ENCODE data around the gene UST.
A peak's percentile ranks its signal among the peaks of the same experiment; 100 is the strongest.

The UST gene

GRCh38 chr6:148964467-148964866 is 217.6 kb downstream of the UST start:
- no peak overlapping the region for H3K4me3 ChIP-seq
- H3K9ac ChIP-seq, result no peak overlapping the region
- H3K4me1 ChIP-seq, result peaks cover 0 to 15% (median 8%) of the 10 kb centered on the region in 10 experiments; a peak in 10 of 20 replicates
- H3K27ac ChIP-seq, result no peak overlapping the region
- peaks cover 0 to 75% (median 11%) of the 10 kb centered on the region in 11 experiments; a peak in 14 of 22 replicates for H3K36me3 ChIP-seq
- no peak for TF ChIP-seq Cebpa-rat (IDR thresholded peaks at IDR 0.05)
- peaks cover 0 to 8% (median 0%) of the 10 kb centered on the region in 11 experiments; a peak in 4 of 22 replicates for H4K20me1 ChIP-seq
- H3K27me3 ChIP-seq, result no peaks in the 10 kb centered on the region
- no peak overlapping the region for H3K4me2 ChIP-seq
- H3K9me3 ChIP-seq (replicated peaks in 1 of 11), result peaks cover 0 to 13% (median 8%) of the 10 kb centered on the region in 11 experiments; a peak in 6 of 22 replicates

GRCh38 chr6:148965287-148965686 is 218.5 kb downstream of the UST start:
- H3K4me1 ChIP-seq, result peaks cover 0 to 22% (median 15%) of the 10 kb centered on the region in 10 experiments; a peak in 16 of 20 replicates
- H3K9ac ChIP-seq, result no peak overlapping the region
- no peak overlapping the region for H3K4me2 ChIP-seq
- peaks cover 0 to 13% (median 8%) of the 10 kb centered on the region in 11 experiments; a peak in 6 of 22 replicates for H3K9me3 ChIP-seq (replicated peaks in 1 of 11)
- H3K27ac ChIP-seq, result no peak overlapping the region
- H4K20me1 ChIP-seq, result peaks cover 0 to 11% (median 0%) of the 10 kb centered on the region in 11 experiments; a peak in 4 of 22 replicates
- no peak for TF ChIP-seq Cebpa-rat (IDR thresholded peaks at IDR 0.05)
- H3K36me3 ChIP-seq, result peaks cover 0 to 75% (median 11%) of the 10 kb centered on the region in 11 experiments; a peak in 14 of 22 replicates
- no peaks in the 10 kb centered on the region for H3K27me3 ChIP-seq
- H3K4me3 ChIP-seq, result no peak overlapping the region

GRCh38 chr6:148967011-148967520 is 220.2 kb downstream of the UST start:
- Histone ChIP-seq H3K27ac (no peak overlapping the region), H3K4me1 (peaks cover 1 to 38% (median 30%) of the 10 kb centered on the region in 10 experiments; a peak in 19 of 20 replicates), H3K36me3 (peaks cover 0 to 78% (median 11%) of the 10 kb centered on the region in 11 experiments; a peak in 14 of 22 replicates), H3K27me3 (peaks cover 0 to 4% (median 0%) of the 10 kb centered on the region in 11 experiments; a peak in 1 of 22 replicates), H3K4me3 (no peak overlapping the region), H3K9me3 (replicated peaks in 1 of 11) (peaks cover 0 to 13% (median 8%) of the 10 kb centered on the region in 11 experiments; a peak in 6 of 22 replicates), H3K9ac (no peak overlapping the region), H3K4me2 (no peak overlapping the region), H4K20me1 (peaks cover 0 to 28% (median 8%) of the 10 kb centered on the region in 11 experiments; a peak in 12 of 22 replicates)
- no peak for TF ChIP-seq Cebpa-rat (IDR thresholded peaks at IDR 0.05)

- H3K9me3 ChIP-seq (replicated peaks in 1 of 11), result peaks cover 0 to 13% (median 8%) of the 10 kb centered on the region in 11 experiments; a peak in 6 of 22 replicates
- H3K27me3 ChIP-seq, result peaks cover 0 to 4% (median 0%) of the 10 kb centered on the region in 11 experiments; a peak in 2 of 22 replicates
- H3K4me1 ChIP-seq, result peaks cover 6 to 38% (median 31%) of the 10 kb centered on the region in 10 experiments
- TF ChIP-seq Cebpa-rat (IDR thresholded peaks at IDR 0.05), result no peak
- no peak overlapping the region for H3K9ac ChIP-seq
- peaks cover 0 to 33% (median 12%) of the 10 kb centered on the region in 11 experiments; a peak in 12 of 22 replicates for H4K20me1 ChIP-seq
- H3K4me3 ChIP-seq, result no peak overlapping the region
- H3K4me2 ChIP-seq, result no peak overlapping the region
- peaks cover 0 to 78% (median 11%) of the 10 kb centered on the region in 11 experiments; a peak in 14 of 22 replicates for H3K36me3 ChIP-seq
- no peak overlapping the region for H3K27ac ChIP-seq
These were observed 220.7 kb downstream of the UST start for GRCh38 chr6:148967541-148967956.

GRCh38 chr6:148968771-148969602 is 222.2 kb downstream of the UST start:
- peaks cover 0 to 39% (median 12%) of the 10 kb centered on the region in 11 experiments; a peak in 12 of 22 replicates for H4K20me1 ChIP-seq
- peaks cover 0 to 4% (median 0%) of the 10 kb centered on the region in 11 experiments; a peak in 2 of 22 replicates for H3K27me3 ChIP-seq
- H3K27ac ChIP-seq, result no peak overlapping the region
- H3K4me3 ChIP-seq, result no peak overlapping the region
- 0 out of 22 replicates have a peak overlapping the region, but pooled peaks of 1 of the 11 experiments have one; percentile 63 for H3K4me2 ChIP-seq
- peaks cover 0 to 66% (median 9%) of the 10 kb centered on the region in 11 experiments; a peak in 14 of 22 replicates for H3K36me3 ChIP-seq
- peaks cover 0 to 12% (median 8%) of the 10 kb centered on the region in 11 experiments; a peak in 6 of 22 replicates for H3K9me3 ChIP-seq (replicated peaks in 1 of 11)
- H3K4me1 ChIP-seq, result peaks cover 18 to 46% (median 43%) of the 10 kb centered on the region in 10 experiments
- H3K9ac ChIP-seq, result no peak overlapping the region
- no peak for TF ChIP-seq Cebpa-rat (IDR thresholded peaks at IDR 0.05)

- H3K4me1 ChIP-seq, result peaks cover 25 to 52% (median 49%) of the 10 kb centered on the region in 10 experiments
- peaks cover 0 to 46% (median 12%) of the 10 kb centered on the region in 11 experiments; a peak in 12 of 22 replicates for H4K20me1 ChIP-seq
- TF ChIP-seq Cebpa-rat (IDR thresholded peaks at IDR 0.05), result no peak
- no peak overlapping the region for H3K9ac ChIP-seq
- peaks cover 0 to 62% (median 4%) of the 10 kb centered on the region in 11 experiments; a peak in 14 of 22 replicates for H3K36me3 ChIP-seq
- no peak overlapping the region for H3K27ac ChIP-seq
- peaks cover 0 to 8% (median 3%) of the 10 kb centered on the region in 11 experiments; a peak in 6 of 22 replicates for H3K9me3 ChIP-seq (replicated peaks in 1 of 11)
- peaks cover 0 to 4% (median 0%) of the 10 kb centered on the region in 11 experiments; a peak in 2 of 22 replicates for H3K27me3 ChIP-seq
- no peak overlapping the region for H3K4me3 ChIP-seq
- H3K4me2 ChIP-seq, result peak overlapping the region in 9 of 11 experiments; percentile 27 to 92 (median 71); a peak in 15 of 22 replicates
These were observed 222.8 kb downstream of the UST start for GRCh38 chr6:148969603-148970061.

- peaks cover 26 to 54% (median 50%) of the 10 kb centered on the region in 10 experiments for H3K4me1 ChIP-seq
- peak overlapping the region in 10 of 11 experiments; percentile 12 to 92 (median 73); a peak in 18 of 22 replicates for H3K4me2 ChIP-seq
- peaks cover 0 to 57% (median 0%) of the 10 kb centered on the region in 11 experiments; a peak in 5 of 22 replicates for H3K36me3 ChIP-seq
- no peak for TF ChIP-seq Cebpa-rat (IDR thresholded peaks at IDR 0.05)
- H3K4me3 ChIP-seq, result peak overlapping the region in 2 of 10 experiments; percentile 16 to 26; a peak in 1 of 20 replicates
- peaks cover 0 to 47% (median 12%) of the 10 kb centered on the region in 11 experiments; a peak in 12 of 22 replicates for H4K20me1 ChIP-seq
- peak overlapping the region in 2 of 11 experiments; percentile 25 to 51; a peak in 2 of 22 replicates for H3K9ac ChIP-seq
- H3K27ac ChIP-seq, result peak overlapping the region in 4 of 11 experiments; percentile 56 to 69 (median 66); a peak in 5 of 22 replicates
- no peaks in the 10 kb centered on the region for H3K9me3 ChIP-seq (replicated peaks in 1 of 11)
- peaks cover 0 to 4% (median 0%) of the 10 kb centered on the region in 11 experiments; a peak in 2 of 22 replicates for H3K27me3 ChIP-seq
These were observed 224.4 kb downstream of the UST start for GRCh38 chr6:148971031-148971927.

Measured in BLaER1 treated with 17β-estradiol and CSF1 and Interleukin-3, amounts not matched to agents 10 nM and 100 nM (cell line).